HEK293 (cell line): Measurements from ENCODE around the gene DPYD.

Source experiments
- ATF2 ChIP-seq: fragments of 450-650 bp; formaldehyde crosslinking; IDR thresholded peaks from 2 replicates; pipeline ENCODE4 v1.5.1; 2016; ENCODE audit warnings: missing biosample characterization, missing genetic modification characterization, low read depth
- BCL11A ChIP-seq: fragments of 450-650 bp; formaldehyde crosslinking; IDR thresholded peaks from 2 replicates; pipeline ENCODE4 v1.5.1; 2016; ENCODE audit warnings: low read depth, missing biosample characterization, missing genetic modification characterization
- MZF1 ChIP-seq: fragments of 450-650 bp; formaldehyde crosslinking; IDR thresholded peaks from 2 replicates; pipeline ENCODE4 v1.5.1; 2017; ENCODE audit warnings: missing biosample characterization, missing genetic modification characterization, borderline replicate concordance
- PBX3 ChIP-seq: sonication (generic); formaldehyde crosslinking; IDR thresholded peaks from 2 replicates; pipeline ENCODE4 v1.8.1; 2022; ENCODE audit warnings: mild to moderate bottlenecking, moderate library complexity, missing genetic modification reagents
- SETDB1 ChIP-seq: IDR thresholded peaks from one replicate; pipeline ENCODE4 v1.6.1; 2017; ENCODE audit warnings: mild to moderate bottlenecking, low read length, moderate library complexity, mixed read lengths; ENCODE audit not compliant: insufficient read length
- ZNF146 ChIP-seq: fragments of 450-650 bp; formaldehyde crosslinking; IDR thresholded peaks from 2 replicates; pipeline ENCODE4 v1.5.1; 2016; ENCODE audit warnings: missing biosample characterization, missing genetic modification characterization
- ZNF366 ChIP-seq: fragments of 450-650 bp; formaldehyde crosslinking; conservative IDR thresholded peaks from 2 replicates; pipeline ENCODE4 v1.5.1; 2016; ENCODE audit warnings: missing biosample characterization, missing genetic modification characterization
- ZNF416 ChIP-seq: fragments of 450-650 bp; formaldehyde crosslinking; IDR thresholded peaks from 2 replicates; pipeline ENCODE4 v1.5.1; 2016; ENCODE audit warnings: missing biosample characterization, missing genetic modification characterization
- ZNF560 ChIP-seq: fragments of 450-650 bp; formaldehyde crosslinking; IDR thresholded peaks from 2 replicates; pipeline ENCODE4 v1.5.1; 2017; ENCODE audit warnings: missing biosample characterization, missing genetic modification characterization, borderline replicate concordance
- ZNF707 ChIP-seq: fragments of 450-650 bp; formaldehyde crosslinking; IDR thresholded peaks from 2 replicates; pipeline ENCODE4 v1.5.1; 2016; ENCODE audit warnings: missing biosample characterization, missing genetic modification characterization
- ZSCAN23 ChIP-seq: fragments of 450-650 bp; formaldehyde crosslinking; IDR thresholded peaks from 2 replicates; pipeline ENCODE4 v1.5.1; 2016; ENCODE audit warnings: missing biosample characterization, missing genetic modification characterization
- TF ChIP-seq, protein P1 (sequence below): fragments of 450-650 bp; formaldehyde crosslinking; IDR thresholded peaks from 2 replicates; pipeline ENCODE4 v1.5.1; 2016; ENCODE audit warnings: missing biosample characterization, missing genetic modification characterization
- TF ChIP-seq, protein P2 (sequence below): fragments of 450-650 bp; formaldehyde crosslinking; IDR thresholded peaks from 2 replicates; pipeline ENCODE4 v1.5.1; 2016; ENCODE audit warnings: missing biosample characterization, missing genetic modification characterization

GRCh38 chr1:97562081-97562480 is 358.8 kb downstream of the DPYD start:
- TF ChIP-seq ZNF707 (no peak), ZNF146 (tag by site-specific recombination) (no peak), SETDB1 (no peak), ZNF560 (tag by site-specific recombination) (no peak), MZF1 (tag by site-specific recombination) (no peak), ZNF416 (no peak), ATF2 (no peak), BCL11A (tag by site-specific recombination) (no peak), ZNF366 (tag by site-specific recombination) (no peak), ZSCAN23 (tag by site-specific recombination) (no peak), PBX3 (CRISPR knock-in tag) (no peak)
- TF ChIP-seq, protein P1, sequence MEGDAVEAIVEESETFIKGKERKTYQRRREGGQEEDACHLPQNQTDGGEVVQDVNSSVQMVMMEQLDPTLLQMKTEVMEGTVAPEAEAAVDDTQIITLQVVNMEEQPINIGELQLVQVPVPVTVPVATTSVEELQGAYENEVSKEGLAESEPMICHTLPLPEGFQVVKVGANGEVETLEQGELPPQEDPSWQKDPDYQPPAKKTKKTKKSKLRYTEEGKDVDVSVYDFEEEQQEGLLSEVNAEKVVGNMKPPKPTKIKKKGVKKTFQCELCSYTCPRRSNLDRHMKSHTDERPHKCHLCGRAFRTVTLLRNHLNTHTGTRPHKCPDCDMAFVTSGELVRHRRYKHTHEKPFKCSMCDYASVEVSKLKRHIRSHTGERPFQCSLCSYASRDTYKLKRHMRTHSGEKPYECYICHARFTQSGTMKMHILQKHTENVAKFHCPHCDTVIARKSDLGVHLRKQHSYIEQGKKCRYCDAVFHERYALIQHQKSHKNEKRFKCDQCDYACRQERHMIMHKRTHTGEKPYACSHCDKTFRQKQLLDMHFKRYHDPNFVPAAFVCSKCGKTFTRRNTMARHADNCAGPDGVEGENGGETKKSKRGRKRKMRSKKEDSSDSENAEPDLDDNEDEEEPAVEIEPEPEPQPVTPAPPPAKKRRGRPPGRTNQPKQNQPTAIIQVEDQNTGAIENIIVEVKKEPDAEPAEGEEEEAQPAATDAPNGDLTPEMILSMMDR (tag by site-specific recombination), result no peak
- TF ChIP-seq, protein P2, sequence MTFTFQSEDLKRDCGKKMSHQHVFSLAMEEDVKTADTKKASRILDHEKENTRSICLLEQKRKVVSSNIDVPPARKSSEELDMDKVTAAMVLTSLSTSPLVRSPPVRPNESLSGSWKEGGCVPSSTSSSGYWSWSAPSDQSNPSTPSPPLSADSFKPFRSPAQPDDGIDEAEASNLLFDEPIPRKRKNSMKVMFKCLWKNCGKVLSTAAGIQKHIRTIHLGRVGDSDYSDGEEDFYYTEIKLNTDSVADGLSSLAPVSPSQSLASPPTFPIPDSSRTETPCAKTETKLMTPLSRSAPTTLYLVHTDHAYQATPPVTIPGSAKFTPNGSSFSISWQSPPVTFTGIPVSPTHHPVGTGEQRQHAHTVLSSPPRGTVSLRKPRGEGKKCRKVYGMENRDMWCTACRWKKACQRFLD (tag by site-specific recombination), result no peak
